Measurements from ENCODE around the gene CPLX3. TPM values are rescaled to one million over a fixed set of nuclear protein-coding genes. Genes with fewer than 3 reads are reported as not detected.

CPLX3 gene
- total RNA-seq, 1 donor from 2014 or later: not detected

GRCh38 chr15:74841891-74842373, 15.5 kb downstream of the CPLX3 start:
- no peak for DNase-seq (ENCODE audit: low read depth)
- no peaks in the 10 kb centered on the region for H3K36me3 ChIP-seq (ENCODE audit: control insufficient read depth, insufficient read depth, low read length)
- no peaks in the 10 kb centered on the region for H3K27me3 ChIP-seq (ENCODE audit: control insufficient read depth, insufficient read depth, low read length)
- peak overlapping the region; percentile 63 for H3K4me3 ChIP-seq (ENCODE audit: low read depth, low read length)
- TF ChIP-seq CTCF (IDR thresholded peaks at IDR 0.05; ENCODE audit: insufficient read depth, low read length, poor library complexity, severe bottlenecking): no peak

- no peak for DNase-seq (ENCODE audit: low read depth)
- Histone ChIP-seq H3K36me3 (ENCODE audit: control insufficient read depth, insufficient read depth, low read length) (no peaks in the 10 kb centered on the region), H3K27me3 (ENCODE audit: control insufficient read depth, insufficient read depth, low read length) (no peaks in the 10 kb centered on the region), H3K4me3 (ENCODE audit: low read depth, low read length) (peak within 1 kb of the TSS; percentile 63)
- TF ChIP-seq CTCF (IDR thresholded peaks at IDR 0.05; ENCODE audit: insufficient read depth, low read length, poor library complexity, severe bottlenecking): peak; percentile 23
These were observed 16.4 kb downstream of the CPLX3 start, which contains the start of gene ULK3 for GRCh38 chr15:74842581-74843444. TSS of gene ULK3 (minus strand) at chr15:74843156. CDS start at chr15:74843105, 51 bp downstream.

- peak; percentile 0 for TF ChIP-seq CTCF (IDR thresholded peaks at IDR 0.05; ENCODE audit: insufficient read depth, low read length, poor library complexity, severe bottlenecking)
- Histone ChIP-seq H3K4me3 (ENCODE audit: low read depth, low read length) (peak overlapping the region; percentile 33), H3K27me3 (ENCODE audit: control insufficient read depth, insufficient read depth, low read length) (no peaks in the 10 kb centered on the region), H3K36me3 (ENCODE audit: control insufficient read depth, insufficient read depth, low read length) (no peaks in the 10 kb centered on the region)
- no peak for DNase-seq (ENCODE audit: low read depth)
These were observed 17.0 kb downstream of the CPLX3 start for GRCh38 chr15:74843445-74843828.

- DNase-seq (ENCODE audit: low read depth): no peak
- Histone ChIP-seq H3K4me3 (ENCODE audit: low read depth, low read length) (no peak overlapping the region), H3K27me3 (ENCODE audit: control insufficient read depth, insufficient read depth, low read length) (no peaks in the 10 kb centered on the region), H3K36me3 (ENCODE audit: control insufficient read depth, insufficient read depth, low read length) (no peaks in the 10 kb centered on the region)
- TF ChIP-seq CTCF (IDR thresholded peaks at IDR 0.05; ENCODE audit: insufficient read depth, low read length, poor library complexity, severe bottlenecking): no peak
These were observed 17.5 kb downstream of the CPLX3 start for GRCh38 chr15:74843891-74844299.

- no peak for DNase-seq (ENCODE audit: low read depth)
- Histone ChIP-seq H3K27me3 (ENCODE audit: control insufficient read depth, insufficient read depth, low read length) (no peaks in the 10 kb centered on the region), H3K4me3 (ENCODE audit: low read depth, low read length) (no peak overlapping the region), H3K36me3 (ENCODE audit: control insufficient read depth, insufficient read depth, low read length) (no peaks in the 10 kb centered on the region)
- no peak for TF ChIP-seq CTCF (IDR thresholded peaks at IDR 0.05; ENCODE audit: insufficient read depth, low read length, poor library complexity, severe bottlenecking)
These were observed 18.1 kb downstream of the CPLX3 start for GRCh38 chr15:74844319-74845207.

Measured in kidney epithelial cell (primary cell).